Spleen (tissue), 7 donors: ENCODE measurements around the gene FABP7.

Experiments
- CTCF ChIP-seq, 11 experiments: fragments of 200-600 bp in 7 of 11; fragments of 450-650 bp in 4 of 11; sonication (generic) in 4 of 11; IDR thresholded peaks in 8 of 11; conservative IDR thresholded peaks in 3 of 11; 1 replicate in 7 of 11; 2 replicates in 4 of 11; pipeline versions ENCODE4 v1.4.0 to v1.8.0; 2016 to 2021; ENCODE audit warnings: antibody characterized with exemption in 11 of 11, inconsistent platforms in 4 of 11, mild to moderate bottlenecking in 1 of 11
- POLR2A ChIP-seq, 3 donors: fragments of 450-650 bp; IDR thresholded peaks; one replicate each; pipeline ENCODE4 v1.5.1; 2017; ENCODE audit warnings: antibody characterized with exemption in 3 of 3, mild to moderate bottlenecking in 1 of 3
- POLR2AphosphoS5 ChIP-seq, 3 donors: sonication (generic); formaldehyde crosslinking; IDR thresholded peaks; one replicate each; pipeline ENCODE4 v1.5.1; 2017; ENCODE audit warnings: antibody characterized with exemption in 3 of 3
- donor health status: DM: no; HTN: no; CAD: no; lungs with moderate emphysema.
- donor health status: DM: no; HTN: no; CAD: no.
- donor health status: DM: no; HTN: no; CAD: no.

GRCh38 chr6:122792766-122793165 lies 13.2 kb downstream of the FABP7 start:
- no peak for TF ChIP-seq CTCF (IDR thresholded peaks at IDR 0.05 in 8 of 11, conservative IDR thresholded peaks at IDR 0.05 in 3 of 11)
- TF ChIP-seq POLR2AphosphoS5 (IDR thresholded peaks at IDR 0.05), result no peak
- no peak for TF ChIP-seq POLR2A (IDR thresholded peaks at IDR 0.05)
